NCI-H748 (cell line): ENCODE measurements around the gene PJVK.

Source experiments
- DNase-seq: peaks from one replicate; lab custom pipeline; 2025; ENCODE audit not compliant: unreplicated experiment; lab: John Stamatoyannopoulos, UW

The PJVK gene

GRCh38 chr2:178479758-178480226 lies 28.6 kb downstream of the PJVK start:
- DNase-seq, result no peak

- peak; percentile 95 for DNase-seq
Observed at GRCh38 chr2:178480227-178481181, 29.3 kb downstream of the PJVK start, which contains the start of gene PLEKHA3. PLEKHA3 (plus strand) TSS chr2:178480457; CDS start chr2:178480870, 413 bp downstream.

DNA sequence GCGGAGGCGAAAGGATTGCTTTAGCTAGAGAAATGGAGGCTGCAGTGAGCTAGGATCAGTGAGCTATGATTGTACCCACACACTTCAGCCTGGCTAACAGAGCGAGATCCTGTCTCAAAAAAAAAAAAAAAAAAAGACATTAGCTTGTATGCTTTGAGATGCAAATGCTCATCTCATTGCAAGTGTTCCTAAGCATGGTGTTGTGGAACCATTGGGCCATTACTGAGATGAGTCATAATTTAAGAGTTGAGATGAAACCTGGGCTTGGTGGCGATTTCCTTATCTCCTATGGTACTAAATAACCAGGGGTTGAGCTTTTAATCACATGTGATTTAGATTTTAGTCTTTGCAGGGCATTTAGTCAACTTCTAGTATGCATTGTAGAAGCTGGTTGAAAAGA lies 31.3 kb downstream of the PJVK start:
- DNase-seq, result no peak

DNA sequence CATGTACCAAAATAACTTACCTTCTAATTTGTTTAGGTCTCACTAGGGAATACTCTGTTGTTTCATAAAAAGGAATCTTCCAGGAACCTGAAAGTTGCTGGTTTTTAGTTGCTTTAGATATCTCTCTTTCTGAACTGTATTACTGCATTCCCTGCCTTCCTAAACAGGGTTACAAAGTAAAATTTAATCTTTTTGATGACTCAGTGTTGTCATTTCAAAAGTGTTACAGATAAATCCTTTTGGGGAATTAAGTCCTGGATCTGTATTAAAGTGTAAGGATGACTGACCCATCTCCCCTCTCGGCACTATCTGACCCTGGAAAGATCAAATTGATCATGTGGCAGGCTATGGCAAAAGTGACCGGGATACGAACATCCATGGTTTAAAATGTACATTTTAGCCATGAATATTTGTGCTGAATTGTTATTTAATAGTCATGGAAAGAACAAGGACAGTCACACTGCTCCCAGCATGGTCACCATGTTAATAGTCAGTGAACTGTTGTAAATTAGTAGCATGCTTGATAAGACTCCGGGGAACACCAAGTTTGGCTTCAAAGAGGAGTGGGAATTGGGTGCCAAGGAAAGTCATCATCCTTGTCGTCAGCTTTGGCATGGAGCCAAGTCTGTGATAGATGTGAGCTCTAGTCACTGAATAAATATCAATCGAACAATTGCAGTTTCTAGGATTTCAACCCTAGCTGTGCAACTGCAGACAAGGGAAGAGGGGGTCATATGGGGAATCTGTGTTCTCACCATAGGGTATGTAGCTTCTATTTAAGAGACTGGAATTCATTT lies 33.3 kb downstream of the PJVK start:
- DNase-seq, result peak; percentile 86

DNA sequence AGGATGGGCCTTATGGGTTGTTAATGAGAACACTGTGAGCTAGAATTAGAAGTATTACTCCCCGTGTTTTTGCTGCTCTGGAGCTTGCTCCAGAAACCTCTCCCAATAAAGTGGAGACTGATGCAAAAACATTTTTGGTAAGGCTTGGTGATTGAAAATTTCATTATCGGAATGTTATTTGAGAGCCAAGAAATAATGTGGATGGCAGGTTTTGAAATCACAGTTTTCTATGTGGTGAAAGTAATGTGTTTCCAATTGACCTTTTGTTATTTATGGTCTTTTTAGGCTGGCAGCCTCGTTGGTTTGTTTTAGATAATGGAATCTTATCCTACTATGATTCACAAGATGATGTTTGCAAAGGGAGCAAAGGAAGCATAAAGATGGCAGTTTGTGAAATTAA lies 34.2 kb downstream of the PJVK start:
- DNase-seq, result no peak

DNA sequence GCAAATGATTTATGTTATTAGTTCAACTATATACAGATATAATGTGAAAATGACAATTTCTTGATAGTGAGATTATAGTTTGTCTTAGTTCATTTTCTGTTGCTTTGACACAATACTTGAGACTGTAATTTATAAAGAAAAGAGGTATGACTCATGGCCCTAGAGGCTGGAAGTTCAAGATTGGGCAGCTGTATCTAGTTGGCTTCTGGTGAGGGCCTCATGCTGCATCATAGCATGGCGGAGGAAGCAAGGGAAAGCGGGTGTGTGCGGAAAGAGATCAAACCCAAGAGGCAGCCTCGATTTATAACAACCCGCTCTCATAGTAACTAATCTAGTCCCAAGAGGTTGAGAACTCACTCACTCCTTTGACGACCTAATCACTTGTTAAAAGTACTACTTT lies 40.4 kb downstream of the PJVK start:
- DNase-seq, result no peak

- DNase-seq, result no peak
Observed at GRCh38 chr2:178496049-178496448, 44.9 kb downstream of the PJVK start.

DNA sequence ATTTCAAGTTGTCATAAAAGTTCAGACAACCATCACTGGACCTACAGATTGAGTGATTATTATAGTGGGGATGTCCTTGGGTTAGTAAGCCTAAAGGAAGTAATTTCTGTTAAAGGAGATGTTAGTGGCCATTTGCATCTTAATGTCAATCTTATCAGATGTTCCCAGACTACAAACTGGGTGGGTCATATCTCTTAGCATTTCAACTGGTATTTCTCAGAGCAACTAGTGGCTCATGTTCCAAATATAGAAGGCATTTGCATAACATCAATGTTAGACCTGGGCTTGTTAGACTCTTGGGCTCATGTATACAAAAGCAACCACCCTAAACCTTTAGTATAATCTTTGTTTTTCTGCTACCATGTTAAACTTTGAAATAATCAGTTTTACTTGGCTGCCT lies 47.0 kb downstream of the PJVK start:
- DNase-seq, result no peak

GRCh38 chr2:178499640-178500039 lies 48.5 kb downstream of the PJVK start:
- DNase-seq, result no peak

- DNase-seq, result no peak
Observed at GRCh38 chr2:178502751-178503150, 51.6 kb downstream of the PJVK start.

DNA sequence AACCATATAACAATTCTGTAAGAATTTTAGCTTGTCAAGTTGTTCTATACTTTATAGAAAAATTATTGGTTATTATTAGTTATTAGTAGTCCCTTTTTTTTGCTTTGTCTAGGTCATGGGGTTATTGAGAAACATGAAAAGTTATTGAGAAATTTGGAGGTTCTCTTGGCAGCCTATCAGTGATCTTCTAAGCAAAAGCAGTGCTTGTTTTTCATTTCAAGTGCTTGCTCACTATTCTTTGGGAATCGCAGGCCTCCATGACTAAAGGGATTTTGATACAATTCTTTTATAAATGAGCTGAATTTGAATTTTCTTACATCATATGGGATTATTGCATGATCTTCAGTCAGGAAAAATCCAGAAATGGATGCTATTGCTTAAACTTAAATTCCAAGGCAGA lies 54.9 kb downstream of the PJVK start:
- DNase-seq, result no peak

GRCh38 chr2:178506524-178506923 lies 55.3 kb downstream of the PJVK start:
- DNase-seq, result no peak

DNA sequence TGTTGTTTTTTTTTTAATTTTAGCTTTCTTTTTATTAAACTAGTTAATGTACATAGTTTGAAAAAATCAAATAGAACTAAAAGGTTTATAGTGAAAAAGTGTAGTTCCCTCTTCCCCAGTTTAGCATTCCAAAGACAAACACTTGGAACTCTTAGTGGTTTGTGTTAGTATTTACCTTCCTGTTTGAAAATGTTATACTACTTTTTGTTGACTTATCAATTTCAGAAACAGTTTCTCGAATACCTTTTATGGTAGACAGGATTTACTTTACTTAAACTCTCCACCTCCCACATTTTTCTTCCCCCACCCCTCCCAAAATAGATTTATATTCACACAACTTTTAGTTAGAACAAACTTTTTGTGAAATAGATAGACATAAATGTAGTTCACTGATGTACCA lies 55.8 kb downstream of the PJVK start:
- DNase-seq, result no peak

DNA sequence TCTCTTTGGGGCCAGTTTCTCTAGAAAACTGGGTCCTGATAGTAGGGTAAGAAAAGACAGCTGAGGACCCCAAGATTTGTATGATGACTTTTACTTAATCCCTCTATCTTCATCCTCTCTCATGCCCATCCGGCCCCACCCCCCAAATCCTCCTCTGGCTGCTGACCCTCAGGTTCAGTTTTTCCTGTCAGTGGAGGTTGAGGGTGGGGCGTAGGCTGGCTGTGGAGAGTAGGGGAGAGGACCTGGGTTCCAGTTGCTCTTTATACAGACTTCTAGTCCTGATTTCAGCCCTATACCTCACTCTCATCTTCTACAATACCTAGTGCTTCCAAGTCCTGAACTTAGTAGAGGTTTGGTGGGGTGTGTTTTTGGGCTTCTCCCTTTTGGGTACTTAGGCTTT lies 57.5 kb downstream of the PJVK start:
- no peak for DNase-seq

DNA sequence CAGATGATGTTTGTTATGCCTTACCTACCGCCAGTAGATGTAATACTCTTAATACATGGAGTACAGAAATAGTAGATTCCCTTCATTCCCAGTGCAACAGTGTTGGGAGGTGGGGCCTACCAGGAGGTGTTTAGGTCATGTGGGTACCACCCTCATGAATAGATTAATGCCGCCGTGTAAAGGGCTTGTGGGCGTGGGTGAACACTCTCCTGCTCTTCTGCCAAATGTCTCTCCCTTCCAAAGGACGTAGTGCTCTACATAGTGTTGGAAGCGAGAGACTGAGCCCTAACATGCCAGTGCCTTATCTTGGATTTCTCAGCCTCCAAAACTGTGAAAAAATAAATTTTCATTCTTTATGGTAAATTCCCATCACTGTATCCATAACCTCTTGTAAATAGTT lies 59.2 kb downstream of the PJVK start:
- no peak for DNase-seq
